ENCODE results near the gene GGT7.

- TF ChIP-seq CTCF (IDR thresholded peaks at IDR 0.05; ENCODE audit: low read depth, low read length, missing input control) (no peak), GABPA (IDR thresholded peaks at IDR 0.05 in 1 of 2, conservative IDR thresholded peaks at IDR 0.05 in 1 of 2) (no peak), MAX (IDR thresholded peaks at IDR 0.05) (no peak), YY1 (IDR thresholded peaks at IDR 0.05) (no peak), ATF3 (IDR thresholded peaks at IDR 0.05) (no peak), RXRA (IDR thresholded peaks at IDR 0.05) (no peak), EGR1 (IDR thresholded peaks at IDR 0.05; ENCODE audit: low read depth in 2 of 2) (no peak), ZBTB33 (IDR thresholded peaks at IDR 0.05) (no peak), RAD21 (IDR thresholded peaks at IDR 0.05) (no peak), TAF1 (conservative IDR thresholded peaks at IDR 0.05) (no peak), JUND (IDR thresholded peaks at IDR 0.05) (no peak), REST (IDR thresholded peaks at IDR 0.05) (no peak)
These were observed 14.4 kb upstream of the GGT7 start for GRCh38 chr20:34887023-34887422.

All from liver (tissue), 3 donors.